PC-3 (cell line): ENCODE measurements around the gene TMEM25. TPM values are rescaled to one million over a fixed set of nuclear protein-coding genes. Genes with fewer than 3 reads are reported as not detected.
A peak's percentile ranks its signal among the peaks of the same experiment; 100 is the strongest.

ENCODE experiments used
- ATAC-seq: fragments of 200-7000 bp; cut with Tn5 transposase; 2 replicates; pipeline ENCODE4 v1.9.1; 2020; ENCODE audit warnings: mild to moderate bottlenecking, moderate library complexity
- BruUV-seq: library from RNA; stranded (reverse); fragments of 400-500 nt; replicated peaks from 2 replicates; lab custom pipeline; 2021; lab: Mats Ljungman, UMichigan
- CTCF ChIA-PET: fragments of 300-600 bp; sonication (Branson Sonifier 250); formaldehyde crosslinking; loops from one replicate; lab custom pipeline; 2022; ENCODE audit warnings: antibody characterized with exemption; lab: Charles Lee
- POLR2A ChIA-PET: fragments of 300-600 bp; sonication (Branson Sonifier 250); formaldehyde crosslinking; loops from one replicate; lab custom pipeline; 2022; ENCODE audit warnings: antibody characterized with exemption; ENCODE audit not compliant: unreplicated experiment; lab: Charles Lee
- DNase-seq: peaks from one replicate; pipeline ENCODE4 v3.0.0-alpha.2; 2015
- H2AFZ ChIP-seq: fragments of 300-600 bp; sonication (generic); 2 replicates; pipeline ENCODE4 v1.6.0; 2016; ENCODE audit warnings: antibody characterized with exemption, low read length
- H3F3A ChIP-seq: fragments of 300-600 bp; sonication (generic); one replicate; pipeline ENCODE4 v1.6.0; 2017; ENCODE audit warnings: antibody characterized with exemption, low read length, control low read depth, mild to moderate bottlenecking; ENCODE audit not compliant: unreplicated experiment
- H3K27ac ChIP-seq: fragments of 300-600 bp; sonication (generic); 2 replicates; pipeline ENCODE4 v1.5.1; 2016; ENCODE audit warnings: mild to moderate bottlenecking, low read length
- H3K27me3 ChIP-seq: fragments of 300-600 bp; sonication (generic); 2 replicates; pipeline ENCODE4 v1.6.1; 2016; ENCODE audit warnings: low read length, mixed read lengths
- H3K36me3 ChIP-seq: fragments of 300-600 bp; sonication (generic); 2 replicates; pipeline ENCODE4 v1.6.1; 2016; ENCODE audit warnings: low read depth, mixed run types, low read length, mixed read lengths
- H3K4me1 ChIP-seq: fragments of 300-600 bp; sonication (generic); 2 replicates; pipeline ENCODE4 v1.5.1; 2016; ENCODE audit warnings: low read length; ENCODE audit not compliant: insufficient read depth
- H3K4me2 ChIP-seq: fragments of 300-600 bp; sonication (generic); 2 replicates; pipeline ENCODE4 v1.6.0; 2016; ENCODE audit warnings: low read length
- H3K4me3 ChIP-seq: fragments of 300-600 bp; sonication (generic); 2 replicates; pipeline ENCODE4 v1.5.1; 2016; ENCODE audit warnings: mild to moderate bottlenecking, low read length, mixed read lengths
- H3K79me2 ChIP-seq: fragments of 300-600 bp; sonication (generic); 2 replicates; pipeline ENCODE4 v1.6.1; 2017; ENCODE audit warnings: low read length, mixed read lengths
- H3K9ac ChIP-seq: fragments of 300-600 bp; sonication (generic); 2 replicates; pipeline ENCODE4 v1.6.0; 2016; ENCODE audit warnings: mild to moderate bottlenecking, low read length
- H3K9me2 ChIP-seq: fragments of 300-600 bp; sonication (generic); replicated peaks from 2 replicates; pipeline ENCODE4 v1.6.1; 2016; ENCODE audit warnings: mixed run types, low read length, mixed read lengths
- H3K9me3 ChIP-seq: fragments of 300-600 bp; sonication (generic); 2 replicates; pipeline ENCODE4 v1.6.1; 2016; ENCODE audit warnings: low read length, mixed read lengths
- H4K20me1 ChIP-seq: fragments of 300-600 bp; sonication (generic); 2 replicates; pipeline ENCODE4 v1.6.1; 2016; ENCODE audit warnings: low read length, mixed read lengths
- CTCF ChIP-seq: fragments of 300-600 bp; sonication (generic); conservative IDR thresholded peaks from 2 replicates; pipeline ENCODE4 v1.5.1; 2017; ENCODE audit warnings: antibody characterized with exemption, low read depth, mild to moderate bottlenecking, low read length
- EZH2 ChIP-seq: fragments of 300-600 bp; sonication (generic); IDR thresholded peaks from one replicate; pipeline ENCODE4 v1.6.1; 2017; ENCODE audit warnings: antibody characterized with exemption, mild to moderate bottlenecking, low read length; ENCODE audit not compliant: unreplicated experiment
- EZH2phosphoT487 ChIP-seq: fragments of 300-600 bp; sonication (generic); IDR thresholded peaks from 2 replicates; pipeline ENCODE4 v1.6.1; 2018; ENCODE audit warnings: mild to moderate bottlenecking, antibody characterized with exemption, low read length, borderline replicate concordance
- intact Hi-C: fragments of 100-400 bp; cut with micrococcal nuclease; formaldehyde crosslinking; loops from 2 replicates; pipeline ENCODE4 v1.9.0; 2023
- total RNA-seq: library from RNA; depleted of rRNA; stranded (reverse); fragments of >200 nt; gene quantifications from 2 replicates; pipeline ENCODE4 v1.2.3, GENCODE V29; 2014

The TMEM25 gene
- total RNA-seq, 1 experiment from 2014 or later, result 50.4 TPM

GRCh38 chr11:118529584-118530175 lies 1.3 kb upstream of the TMEM25 start:
- Histone ChIP-seq H3K9ac (no peak overlapping the region; the same call in 1 of the 2 replicates), H3K27ac (no peak overlapping the region)

GRCh38 chr11:118530180-118530682 lies 761 bp upstream of the TMEM25 start:
- intact Hi-C loops, result no loop called here
- ChIA-PET POLR2A (interaction anchor here (0.6 kb wide), 1 partner anchor 128 kb away, joined by 4 read pairs; no protein-coding TSS in a partner anchor), CTCF (no interaction called here)
- Histone ChIP-seq H3K9me2 (no peaks in the 10 kb centered on the region), H3K9ac (peak overlapping the region; percentile 78), H3K4me3 (peak overlapping the region; percentile 93), H4K20me1 (no peaks in the 10 kb centered on the region), H3K36me3 (no peaks in the 10 kb centered on the region), H3K27me3 (no peaks in the 10 kb centered on the region), H2AFZ (peak overlapping the region; percentile 92), H3K27ac (peak overlapping the region; percentile 4; the same call in 1 of the 2 replicates), H3K9me3 (no peaks in the 10 kb centered on the region), H3K4me2 (peak overlapping the region; percentile 94), H3K79me2 (peaks cover 24% of the 10 kb centered on the region; the same call in 1 of the 2 replicates), H3F3A (no peaks in the 10 kb centered on the region), H3K4me1 (peaks cover 18% of the 10 kb centered on the region)
- BruUV-seq, result TSS peak; percentile 48
- TF ChIP-seq EZH2phosphoT487 (no peak), CTCF (no peak), EZH2 (no peak)
- DNase-seq, result peak; percentile 48
- peak; percentile 18 for ATAC-seq

More at GRCh38 chr11:118529584-118530175, 1.3 kb upstream of the TMEM25 start:
- Histone ChIP-seq H3K36me3 (no peaks in the 10 kb centered on the region), H3K9me3 (no peaks in the 10 kb centered on the region), H3K4me2 (peak overlapping the region; percentile 94), H3F3A (no peaks in the 10 kb centered on the region), H4K20me1 (no peaks in the 10 kb centered on the region), H2AFZ (peak overlapping the region; percentile 92; the same call in 1 of the 2 replicates), H3K9me2 (no peaks in the 10 kb centered on the region), H3K4me3 (peak overlapping the region; percentile 93), H3K27me3 (no peaks in the 10 kb centered on the region), H3K79me2 (peaks cover 24% of the 10 kb centered on the region; the same call in 1 of the 2 replicates), H3K4me1 (peaks cover 18% of the 10 kb centered on the region)
- TF ChIP-seq CTCF (no peak), EZH2phosphoT487 (no peak), EZH2 (no peak)
- DNase-seq (no peak), ATAC-seq (no peak)
- BruUV-seq, result no TSS peak
- ChIA-PET POLR2A (interaction anchor here (0.5 kb wide), 1 partner anchor 21 kb away, joined by 6 read pairs; no protein-coding TSS in a partner anchor), CTCF (no interaction called here)
- intact Hi-C loops, result no loop called here

GRCh38 chr11:118531597-118532084 lies 649 bp downstream of the TMEM25 start:
- no peak for TF ChIP-seq EZH2
- TF ChIP-seq CTCF, result no peak
- TF ChIP-seq EZH2phosphoT487, result no peak
- Histone ChIP-seq H4K20me1 (no peaks in the 10 kb centered on the region), H3K79me2 (peaks cover 24% of the 10 kb centered on the region; the same call in 1 of the 2 replicates), H3K27ac (no peak overlapping the region), H3K36me3 (no peaks in the 10 kb centered on the region), H3K4me2 (peak overlapping the region; percentile 94), H3K4me3 (peak overlapping the region; percentile 93), H2AFZ (peak overlapping the region; percentile 92), H3K9me2 (no peaks in the 10 kb centered on the region), H3K27me3 (no peaks in the 10 kb centered on the region), H3F3A (no peaks in the 10 kb centered on the region), H3K9ac (peak overlapping the region; percentile 78), H3K4me1 (peaks cover 18% of the 10 kb centered on the region), H3K9me3 (no peaks in the 10 kb centered on the region)
- ChIA-PET CTCF (no interaction called here), POLR2A (no interaction called here)
- ATAC-seq (peak; percentile 17), DNase-seq (no peak)
- intact Hi-C loops, result loop anchor here (1.0 kb wide), 1 partner anchor 35 kb away; no protein-coding TSS in a partner anchor
- TSS peak; percentile 15 for BruUV-seq
